Stimulated activated CD4-positive, alpha-beta T cell treated with anti-CD3 and anti-CD28 coated beads, Interleukin-12 subunit alpha, Interleukin-12 subunit beta, amount 100 ng/mL, for 4 hours (primary cell): ENCODE measurements around the gene TSEN2.
A peak's percentile ranks its signal among the peaks of the same experiment; 100 is the strongest.
"Not testable (repeated sequence)": the region's sequence is repeated elsewhere in the genome, so short reads cannot be mapped to it uniquely, and the experiment has no call there.

Experiments
- DNase-seq: peaks from one replicate; pipeline ENCODE4 v3.0.0-alpha.2; 2020

Gene TSEN2

GRCh38 chr3:12484198-12484982, at the start of gene TSEN2:
TSS of gene TSEN2 (plus strand) at chr3:12484480. CDS start at chr3:12489801, 5,321 bp downstream.
- DNase-seq = peak; percentile 97

GRCh38 chr3:12436514-12437220, 47.6 kb upstream of the TSEN2 start:
- DNase-seq = no peak

- no peak for DNase-seq
Observed at GRCh38 chr3:12437221-12437605, 47.1 kb upstream of the TSEN2 start.

- no peak for DNase-seq
Observed at GRCh38 chr3:12437861-12438260, 46.4 kb upstream of the TSEN2 start.

GRCh38 chr3:12438318-12438717, 46.0 kb upstream of the TSEN2 start:
- no peak for DNase-seq

GRCh38 chr3:12439161-12439940, 44.9 kb upstream of the TSEN2 start:
- DNase-seq = no peak

GRCh38 chr3:12440927-12441714, 43.2 kb upstream of the TSEN2 start:
- DNase-seq = no peak

GRCh38 chr3:12442654-12443501, 41.4 kb upstream of the TSEN2 start:
- no peak for DNase-seq

GRCh38 chr3:12443781-12444522, 40.3 kb upstream of the TSEN2 start:
- no peak for DNase-seq

GRCh38 chr3:12444582-12445471, 39.5 kb upstream of the TSEN2 start:
- no peak for DNase-seq

- DNase-seq = no peak
Observed at GRCh38 chr3:12445523-12446240, 38.6 kb upstream of the TSEN2 start.

- DNase-seq = no peak
Observed at GRCh38 chr3:12446298-12446697, 38.0 kb upstream of the TSEN2 start.

GRCh38 chr3:12447075-12447474, 37.2 kb upstream of the TSEN2 start:
- DNase-seq = no peak

GRCh38 chr3:12448404-12449202, 35.7 kb upstream of the TSEN2 start:
- DNase-seq = not testable (repeated sequence)

GRCh38 chr3:12449889-12450682, 34.2 kb upstream of the TSEN2 start:
- no peak for DNase-seq

GRCh38 chr3:12451481-12451880, 32.8 kb upstream of the TSEN2 start:
- no peak for DNase-seq

GRCh38 chr3:12451960-12452359, 32.3 kb upstream of the TSEN2 start:
- no peak for DNase-seq
